NCI-H446 treated with DMSO at 0.1 percent for 48 hours (cell line): ENCODE measurements around the gene LCAT.
"Not testable (repeated sequence)": the region's sequence is repeated elsewhere in the genome, so short reads cannot be mapped to it uniquely, and the experiment has no call there.

ENCODE experiments used
- DNase-seq: peaks from one replicate; lab custom pipeline; 2025; lab: John Stamatoyannopoulos, UW

LCAT gene

GRCh38 chr16:67946966-67947558 is 3.1 kb upstream of the LCAT start:
- no peak for DNase-seq

- no peak for DNase-seq
Observed at GRCh38 chr16:67946128-67946569, 2.2 kb upstream of the LCAT start.

- no peak for DNase-seq
Observed at GRCh38 chr16:67945392-67945933, 1.5 kb upstream of the LCAT start.

GRCh38 chr16:67944690-67945391 is 921 bp upstream of the LCAT start:
- no peak for DNase-seq

- no peak for DNase-seq
Observed at GRCh38 chr16:67943256-67943618, 683 bp downstream of the LCAT start.

GRCh38 chr16:67942510-67943255 is 1.2 kb downstream of the LCAT start:
- DNase-seq = no peak

GRCh38 chr16:67942200-67942509 is 1.8 kb downstream of the LCAT start:
- DNase-seq = no peak

GRCh38 chr16:67941469-67942199 is 2.3 kb downstream of the LCAT start:
- DNase-seq = no peak

- DNase-seq = no peak
Observed at GRCh38 chr16:67940446-67941089, 3.4 kb downstream of the LCAT start.

- no peak for DNase-seq
Observed at GRCh38 chr16:67939507-67940445, 4.1 kb downstream of the LCAT start.

GRCh38 chr16:67937713-67938112 is 6.2 kb downstream of the LCAT start:
- not testable (repeated sequence) for DNase-seq

GRCh38 chr16:67936880-67937605 is 6.9 kb downstream of the LCAT start:
- no peak for DNase-seq

GRCh38 chr16:67936124-67936879 is 7.6 kb downstream of the LCAT start, which contains the start of gene PSMB10:
PSMB10 (minus strand) TSS chr16:67936850; CDS start chr16:67936749, 101 bp downstream.
- DNase-seq = no peak

GRCh38 chr16:67935402-67936123 is 8.4 kb downstream of the LCAT start:
- DNase-seq = peak; percentile 41

- DNase-seq = no peak
Observed at GRCh38 chr16:67935101-67935401, 8.9 kb downstream of the LCAT start.

- no peak for DNase-seq
Observed at GRCh38 chr16:67934306-67935100, 9.4 kb downstream of the LCAT start.

- no peak for DNase-seq
Observed at GRCh38 chr16:67933805-67934204, 10.1 kb downstream of the LCAT start.

- DNase-seq = no peak
Observed at GRCh38 chr16:67932462-67932840, 11.5 kb downstream of the LCAT start.
